NCI-H2171 treated with DMSO at 0.1 percent for 48 hours (cell line): Measurements from ENCODE around the gene RPS15A.
A peak's percentile ranks its signal among the peaks of the same experiment; 100 is the strongest.

Source experiments
- DNase-seq: peaks from one replicate; lab custom pipeline; 2025; lab: John Stamatoyannopoulos, UW

Gene RPS15A

GRCh38 chr16:18789850-18790706 lies at the start of gene RPS15A:
TSS of gene RPS15A (minus strand) at chr16:18790334. CDS start at chr16:18789113, 1,221 bp downstream.
- DNase-seq, result peak; percentile 98

DNA sequence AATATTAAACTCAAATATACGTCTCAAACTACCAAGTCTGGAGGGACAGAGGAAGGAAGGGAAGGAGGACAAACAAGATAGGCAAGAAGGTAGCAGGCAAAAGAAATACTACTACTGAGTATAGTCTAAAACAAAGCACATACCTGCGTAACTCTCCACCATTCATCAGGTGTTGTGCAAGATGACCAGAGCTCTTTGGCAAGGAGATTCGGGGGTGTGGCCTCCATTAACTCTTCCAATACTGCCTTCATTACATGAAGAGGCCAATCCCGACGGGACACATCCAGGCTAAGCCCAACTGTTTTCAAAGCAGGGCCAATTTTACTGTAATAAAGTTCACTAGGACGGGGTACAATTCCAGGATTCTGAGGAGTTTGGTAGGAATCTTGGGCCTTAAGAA lies 49.4 kb upstream of the RPS15A start:
- DNase-seq, result no peak

DNA sequence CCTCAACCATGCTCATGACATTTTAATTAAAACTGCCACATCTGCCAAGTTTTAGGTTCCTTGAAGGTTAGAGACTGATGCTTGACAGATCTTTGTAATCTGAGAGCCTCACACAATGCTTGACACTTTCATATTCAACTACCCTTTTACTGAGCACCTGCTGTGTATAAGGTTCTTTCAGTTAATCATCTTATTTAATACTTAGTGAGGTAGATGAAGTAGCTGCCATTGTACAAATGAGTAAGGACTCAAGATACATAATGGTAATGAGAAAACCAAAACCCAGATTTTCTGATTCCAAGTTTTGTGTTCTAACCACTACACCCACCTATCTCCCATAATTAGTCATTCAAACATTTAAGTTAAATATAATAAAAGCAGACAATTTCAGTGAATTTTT lies 46.6 kb upstream of the RPS15A start:
- DNase-seq, result no peak

- DNase-seq, result no peak
These were observed 44.7 kb upstream of the RPS15A start for GRCh38 chr16:18834864-18835263.

DNA sequence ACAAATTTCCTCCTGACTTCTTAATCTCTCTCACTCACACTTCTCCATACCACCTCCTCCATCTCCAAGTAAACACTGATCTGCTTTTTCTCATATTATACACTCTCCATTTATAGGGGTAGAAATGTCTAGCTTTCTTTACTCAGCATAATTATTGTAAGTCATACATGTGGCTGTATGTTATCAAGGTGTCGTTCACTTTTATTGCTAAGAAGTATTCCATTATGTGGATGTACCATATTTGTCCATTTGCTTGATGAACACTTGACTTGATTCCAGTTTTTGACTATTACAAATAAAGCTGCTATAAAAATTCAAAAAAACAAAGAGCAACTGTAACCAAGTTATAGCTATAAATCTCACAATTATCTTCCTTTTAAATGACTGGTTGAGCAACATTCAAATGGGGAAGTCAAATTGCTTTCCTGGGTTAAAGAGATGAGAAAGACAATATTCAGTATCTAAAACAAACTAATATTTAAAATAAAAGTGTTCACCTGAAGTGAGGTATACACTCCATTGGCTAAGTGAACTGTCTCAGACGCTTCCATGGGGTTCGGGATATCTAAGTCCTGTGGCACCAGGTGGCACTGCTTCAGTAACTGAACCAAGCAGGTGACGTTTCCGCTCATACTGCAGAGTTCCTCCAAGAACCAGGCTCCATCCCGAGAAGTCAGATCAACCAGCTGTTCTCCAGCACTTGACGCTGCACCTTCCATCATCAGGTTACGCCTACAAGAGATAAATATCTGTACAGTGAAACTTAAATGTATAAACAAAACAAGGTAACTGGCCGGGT lies 43.8 kb upstream of the RPS15A start:
- peak; percentile 11 for DNase-seq

GRCh38 chr16:18832613-18833012 lies 42.5 kb upstream of the RPS15A start:
- DNase-seq, result no peak

DNA sequence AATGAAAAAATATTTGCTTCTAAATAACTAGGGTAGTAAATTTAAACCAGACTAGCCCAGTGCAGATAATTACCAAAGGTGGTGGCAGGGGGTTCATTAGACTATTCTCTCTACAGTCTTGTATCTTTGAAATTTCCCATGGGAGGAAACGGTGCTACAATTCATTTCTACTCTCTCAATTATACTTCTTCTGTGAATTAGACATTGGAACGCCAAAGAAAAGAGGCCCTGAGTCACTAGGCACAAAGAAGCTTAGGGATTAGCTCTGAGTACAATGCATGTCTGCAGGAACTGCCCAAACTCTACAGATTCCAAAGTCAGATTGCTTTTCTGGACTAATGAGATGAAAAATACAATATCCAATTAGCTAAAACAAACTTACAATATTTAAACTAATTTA lies 41.9 kb upstream of the RPS15A start:
- no peak for DNase-seq

DNA sequence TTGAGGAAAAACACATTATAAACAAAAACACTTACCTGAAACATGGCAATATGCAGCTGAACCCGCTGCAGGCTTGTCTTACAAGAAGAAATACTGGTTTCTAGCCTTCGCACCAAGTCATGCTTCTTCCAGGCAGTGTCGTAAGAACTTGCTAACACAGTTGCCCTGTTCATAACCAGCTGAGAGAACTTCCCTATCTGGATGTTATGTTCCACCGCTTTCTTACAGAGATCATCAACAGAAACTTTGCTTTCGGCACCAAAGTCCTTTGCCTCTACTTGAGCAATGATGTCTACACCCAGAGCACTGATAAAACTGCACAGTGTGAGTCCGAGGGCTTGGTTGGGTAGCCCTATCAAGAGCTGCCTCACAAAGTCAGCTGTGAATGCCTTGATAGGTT lies 39.1 kb upstream of the RPS15A start:
- DNase-seq, result no peak

GRCh38 chr16:18827890-18828289 lies 37.8 kb upstream of the RPS15A start:
- no peak for DNase-seq

GRCh38 chr16:18816286-18816685 lies 26.2 kb upstream of the RPS15A start:
- DNase-seq, result no peak

- no peak for DNase-seq
These were observed 21.8 kb upstream of the RPS15A start for GRCh38 chr16:18811925-18812324.

GRCh38 chr16:18809165-18809564 lies 19.0 kb upstream of the RPS15A start:
- no peak for DNase-seq

DNA sequence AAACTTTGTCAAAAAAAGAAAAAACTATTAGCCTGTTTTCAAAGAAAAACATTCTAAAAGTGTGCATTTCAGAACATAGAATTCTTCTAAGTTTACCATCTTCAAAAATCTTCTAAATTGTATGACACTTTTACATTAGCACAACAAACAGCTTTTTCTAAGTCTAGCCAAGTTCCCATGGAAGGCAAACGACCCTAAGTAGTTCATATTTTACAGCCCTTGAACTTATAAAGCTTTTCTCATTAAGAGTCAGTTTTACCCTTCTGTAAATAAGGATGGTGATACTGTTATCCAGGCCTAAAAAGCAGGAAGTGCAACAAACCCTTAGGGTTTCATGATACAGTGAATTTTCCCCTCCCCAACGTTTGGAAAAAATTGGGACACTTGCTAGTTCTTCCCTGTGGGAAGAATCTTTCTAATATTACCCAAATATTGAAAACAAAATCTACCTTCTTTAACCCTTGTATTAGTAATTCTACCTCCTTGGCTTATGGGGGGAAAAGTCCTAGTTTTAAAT lies 15.2 kb upstream of the RPS15A start:
- DNase-seq, result no peak

DNA sequence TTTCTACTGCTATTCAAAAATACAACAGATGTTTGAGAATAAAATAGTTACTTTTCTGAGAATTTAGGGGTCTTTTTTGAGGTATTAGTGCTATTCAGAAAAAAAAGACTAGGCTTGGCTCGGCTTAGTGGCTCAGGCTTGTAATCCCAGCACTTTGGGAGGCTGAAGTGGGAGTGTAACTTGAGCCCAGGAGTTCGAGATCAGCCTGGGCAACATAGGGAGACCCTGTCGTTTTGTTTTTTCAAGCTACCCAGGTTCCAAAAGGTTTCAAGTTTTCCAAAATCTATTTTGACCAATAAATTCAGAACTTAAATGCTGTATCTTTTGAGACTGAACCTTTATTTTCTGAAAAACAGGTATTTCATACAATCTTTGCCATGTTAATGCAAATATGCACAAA lies 14.4 kb upstream of the RPS15A start:
- peak; percentile 19 for DNase-seq

DNA sequence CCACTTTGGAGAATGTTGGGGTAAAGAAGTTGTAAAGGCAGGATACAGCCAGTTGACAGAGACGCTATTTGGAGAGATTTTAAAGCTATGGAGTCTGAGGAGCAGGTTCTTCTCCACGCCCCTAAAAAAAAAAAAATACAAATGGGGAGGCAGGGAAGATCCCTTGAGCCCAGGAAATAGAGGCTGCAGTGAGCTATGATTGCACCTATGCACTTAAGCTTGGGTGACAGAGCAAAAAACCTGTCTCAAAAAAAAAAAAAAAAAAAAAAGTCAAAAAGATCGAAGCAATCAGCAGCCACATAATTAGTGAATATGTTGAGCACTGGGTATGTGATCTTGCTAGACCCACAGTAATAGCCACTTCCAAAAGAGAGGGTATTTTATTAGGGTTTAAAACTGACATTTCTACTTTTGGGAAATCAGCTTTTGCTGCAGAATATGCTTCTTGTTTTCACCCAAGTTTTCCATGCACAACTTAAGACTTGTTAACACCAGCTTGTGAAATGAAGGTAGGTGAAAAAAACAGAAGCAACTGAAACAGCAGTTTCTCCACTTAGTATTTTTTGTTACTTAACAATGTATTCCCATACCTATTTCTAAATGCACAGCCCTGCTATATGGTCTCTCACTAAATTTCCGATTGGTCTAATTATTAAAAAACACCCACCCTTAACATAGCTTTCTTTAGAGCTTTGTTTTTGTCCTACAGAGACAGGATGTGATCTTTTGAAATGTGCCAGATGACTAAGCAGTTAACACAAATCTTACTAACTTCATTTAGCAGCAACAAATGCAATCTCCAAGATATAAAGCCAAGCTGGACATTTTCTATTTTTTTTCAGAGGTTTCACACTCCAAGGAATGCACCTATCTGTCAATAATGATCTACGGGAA lies 13.7 kb upstream of the RPS15A start:
- DNase-seq, result no peak

GRCh38 chr16:18802767-18803343 lies 12.7 kb upstream of the RPS15A start:
- no peak for DNase-seq

- peak; percentile 99 for DNase-seq
These were observed 11.2 kb upstream of the RPS15A start, which contains the start of gene ARL6IP1 for GRCh38 chr16:18801145-18801972. TSS of gene ARL6IP1 (minus strand) at chr16:18801549. CDS start at chr16:18801466, 83 bp downstream.

- DNase-seq, result no peak
These were observed 10.6 kb upstream of the RPS15A start for GRCh38 chr16:18800775-18801144.

- DNase-seq, result no peak
These were observed 10.2 kb upstream of the RPS15A start for GRCh38 chr16:18800293-18800692.

DNA sequence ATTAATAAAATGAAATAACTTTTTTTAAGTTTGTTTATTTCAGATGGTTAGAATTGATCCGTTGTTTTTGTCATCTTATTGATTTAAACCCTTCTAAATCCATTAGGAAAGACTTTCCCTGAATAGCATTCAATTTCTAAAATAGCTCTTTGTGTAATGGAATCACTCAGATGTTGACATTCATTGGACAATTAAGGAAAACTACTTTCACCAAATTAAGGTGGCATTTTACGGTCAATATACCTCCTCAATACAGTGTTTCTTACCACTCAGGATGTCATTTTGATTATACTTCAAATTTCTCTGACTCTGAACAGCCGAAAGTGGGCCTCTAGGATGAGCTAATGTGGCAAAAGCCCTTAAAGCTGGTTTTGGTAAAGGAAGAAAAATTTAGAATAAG lies 9.4 kb upstream of the RPS15A start:
- DNase-seq, result no peak

DNA sequence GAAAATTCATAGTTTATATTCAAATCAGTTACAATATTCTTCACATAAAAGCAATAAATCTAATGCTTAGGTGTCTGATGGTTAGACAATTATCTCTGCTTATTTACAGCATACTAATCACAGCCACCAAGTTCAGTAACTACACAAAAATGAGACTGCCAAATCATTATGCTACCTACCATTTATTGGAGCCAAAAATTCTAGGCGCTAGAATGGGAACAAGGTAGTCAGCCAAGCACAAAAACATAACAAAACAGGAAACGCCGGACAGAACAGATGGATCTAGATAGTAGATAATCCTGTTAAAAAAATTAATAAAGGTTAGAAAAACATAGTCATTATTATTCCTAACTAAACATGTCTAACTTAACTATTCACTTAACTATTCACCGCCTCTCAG lies 7.6 kb upstream of the RPS15A start:
- no peak for DNase-seq
